ENCODE measurements around the gene UTS2R. TPM values are rescaled to one million over a fixed set of nuclear protein-coding genes. Genes with fewer than 3 reads are reported as not detected.

Gene UTS2R
- 0.76 TPM for total RNA-seq
- long read RNA-seq, result 0 reads

- intact Hi-C loops (cut with DNase I), result no loop called here
- ATAC-seq, result no peak
- DNase-seq (ENCODE audit: missing footprints), result no peak
These were observed at the start of gene UTS2R for GRCh38 chr17:82371333-82372248. UTS2R (plus strand) TSS chr17:82371765; CDS start chr17:82374325, 2,560 bp downstream.

- ATAC-seq (peak; percentile 15), DNase-seq (ENCODE audit: missing footprints) (no peak)
- intact Hi-C loops (cut with DNase I), result loop anchor here (1.0 to 2.0 kb wide), 2 partner anchors 85 to 116 kb away; no protein-coding TSS in a partner anchor
These were observed 49.6 kb upstream of the UTS2R start for GRCh38 chr17:82321947-82322466.

- DNase-seq (ENCODE audit: missing footprints) (no peak), ATAC-seq (no peak)
- intact Hi-C loops (cut with DNase I), result no loop called here
These were observed 48.8 kb upstream of the UTS2R start for GRCh38 chr17:82322526-82323453.

GRCh38 chr17:82323514-82324234 is 47.9 kb upstream of the UTS2R start:
- ATAC-seq, result no peak
- no peak for DNase-seq (ENCODE audit: missing footprints)
- intact Hi-C loops (cut with DNase I), result no loop called here

GRCh38 chr17:82324566-82325285 is 46.8 kb upstream of the UTS2R start:
- ATAC-seq (no peak), DNase-seq (ENCODE audit: missing footprints) (no peak)
- intact Hi-C loops (cut with DNase I), result no loop called here

- ATAC-seq (no peak), DNase-seq (ENCODE audit: missing footprints) (no peak)
- intact Hi-C loops (cut with DNase I), result no loop called here
These were observed 46.0 kb upstream of the UTS2R start for GRCh38 chr17:82325286-82326180.

- ATAC-seq (no peak), DNase-seq (ENCODE audit: missing footprints) (no peak)
- intact Hi-C loops (cut with DNase I), result no loop called here
These were observed 44.3 kb upstream of the UTS2R start for GRCh38 chr17:82327289-82327688.

- DNase-seq (ENCODE audit: missing footprints), result no peak
- intact Hi-C loops (cut with DNase I), result no loop called here
- ATAC-seq, result no peak
These were observed 43.8 kb upstream of the UTS2R start for GRCh38 chr17:82327757-82328140.

- no peak for DNase-seq (ENCODE audit: missing footprints)
- no peak for ATAC-seq
- intact Hi-C loops (cut with DNase I), result no loop called here
These were observed 43.2 kb upstream of the UTS2R start for GRCh38 chr17:82328141-82328993.

GRCh38 chr17:82328994-82329507 is 42.5 kb upstream of the UTS2R start:
- intact Hi-C loops (cut with DNase I), result no loop called here
- no peak for DNase-seq (ENCODE audit: missing footprints)
- ATAC-seq, result no peak

GRCh38 chr17:82329683-82330321 is 41.8 kb upstream of the UTS2R start:
- ATAC-seq, result no peak
- intact Hi-C loops (cut with DNase I), result no loop called here
- DNase-seq (ENCODE audit: missing footprints), result no peak

GRCh38 chr17:82330322-82331239 is 41.0 kb upstream of the UTS2R start:
- intact Hi-C loops (cut with DNase I), result no loop called here
- DNase-seq (ENCODE audit: missing footprints) (no peak), ATAC-seq (no peak)

GRCh38 chr17:82331345-82331939 is 40.1 kb upstream of the UTS2R start:
- DNase-seq (ENCODE audit: missing footprints) (no peak), ATAC-seq (no peak)
- intact Hi-C loops (cut with DNase I), result no loop called here

GRCh38 chr17:82332669-82333278 is 38.8 kb upstream of the UTS2R start:
- DNase-seq (ENCODE audit: missing footprints), result peak; percentile 87
- ATAC-seq, result peak; percentile 44
- intact Hi-C loops (cut with DNase I), result no loop called here
